ENCODE measurements around the gene HNRNPC. TPM values are rescaled to one million over a fixed set of nuclear protein-coding genes. Genes with fewer than 3 reads are reported as not detected.

Gene HNRNPC
- total and polyA plus RNA-seq, 2 of the 8 experiments (the other 6 are each of a cell fraction or from before 2014, with no cell fraction given) = 781 to 1,207 TPM

GRCh38 chr14:21311614-21312013 lies 42.4 kb upstream of the HNRNPC start (continued):
- no peak for TF ChIP-seq ASH2L (IDR thresholded peaks at IDR 0.05; ENCODE audit: low read length)
- no peak for TF ChIP-seq TCF12 (IDR thresholded peaks at IDR 0.05; ENCODE audit: low read depth, low read length)
- no peak for TF ChIP-seq SIX5 (IDR thresholded peaks at IDR 0.05; ENCODE audit: low read depth, low read length)
- TF ChIP-seq EP300 (IDR thresholded peaks at IDR 0.05; ENCODE audit: borderline replicate concordance in 1 of 2, low read depth in 2 of 2, low read length in 2 of 2) = no peak

All from H1 (cell line).